ENCODE data around the gene MKRN2. TPM values are rescaled to one million over a fixed set of nuclear protein-coding genes. Genes with fewer than 3 reads are reported as not detected.

The MKRN2 gene
- total and polyA plus RNA-seq, 9 of the 15 experiments (the other 6 are each of a cell fraction or from before 2014, with no cell fraction given) = 29.4 to 63.2 (median 42.9) TPM

DNA sequence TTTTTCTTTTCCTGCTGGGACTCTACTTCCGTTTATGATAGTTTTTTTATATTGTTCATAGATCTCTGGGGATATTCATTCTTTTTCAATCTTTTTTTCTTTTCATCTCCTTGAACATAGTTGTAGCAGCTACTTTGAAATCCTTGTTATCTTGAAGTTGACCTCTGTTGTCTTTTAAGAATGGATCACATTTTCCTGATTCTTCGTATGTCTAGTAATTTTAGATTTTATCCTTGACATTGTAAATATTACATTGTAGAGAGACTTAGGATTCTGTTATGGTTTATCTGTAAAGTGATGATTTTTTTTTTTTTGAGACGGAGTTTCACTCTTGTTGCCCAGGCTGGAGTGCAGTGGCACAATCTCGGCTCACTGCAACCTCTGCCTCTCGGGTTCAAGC lies 20.5 kb downstream of the MKRN2 start (continued):
- TF ChIP-seq ZNF175 (CRISPR knock-in tag; IDR thresholded peaks at IDR 0.05; ENCODE audit: low read depth) = no peak

- H3K36me3 ChIP-seq (ENCODE audit: control insufficient read depth, insufficient read depth, low read length) = peaks cover 95% of the 10 kb centered on the region
- POLR2A ChIA-PET = interaction anchor here (0.6 to 1.5 kb wide), 6 partner anchors 8 to 119 kb away, joined by 3 to 6 read pairs (median 4); no protein-coding TSS in a partner anchor
These were observed 21.9 kb downstream of the MKRN2 start for GRCh38 chr3:12578742-12579141.

More at GRCh38 chr3:12578742-12579141, 21.9 kb downstream of the MKRN2 start:
- in situ Hi-C loops (cut with MboI) (no loop called here), intact Hi-C loops (cut with micrococcal nuclease) (no loop called here)
- FAIRE-seq = no peak
- H3K9me3 ChIP-seq (replicated peaks; ENCODE audit: control insufficient read depth, insufficient read depth, low read depth, low read length) = no peaks in the 10 kb centered on the region
- 64% methylated on average over 2 of the region's 2 CpGs for WGBS (ENCODE audit: insufficient coverage, low coverage, missing lambda C conversion rate)
- no peaks in the 10 kb centered on the region; a peak in 2 of 5 replicates for H3K4me1 ChIP-seq (replicated peaks in 1 of 2; ENCODE audit: control insufficient read depth in 2 of 2, insufficient read depth in 2 of 2, low read length in 2 of 2)
- TF ChIP-seq SMARCA5 (IDR thresholded peaks at IDR 0.05) (no peak), RFX7 (CRISPR knock-in tag; IDR thresholded peaks at IDR 0.05) (no peak), CTCF (IDR thresholded peaks at IDR 0.05 in 2 of 3, conservative IDR thresholded peaks at IDR 0.05 in 1 of 3; ENCODE audit: insufficient read depth in 2 of 3, low read depth in 1 of 3, low read length in 3 of 3) (peak in 2 of 3 experiments; percentile 10 to 28; a peak in 1 of 6 replicates), EHMT2 (IDR thresholded peaks at IDR 0.05) (no peak), CREB1 (IDR thresholded peaks at IDR 0.05) (no peak), CREB1 (CRISPR knock-in tag; IDR thresholded peaks at IDR 0.05) (no peak), TAF9B (IDR thresholded peaks at IDR 0.05; ENCODE audit: partially characterized antibody) (no peak), ZNF384 (IDR thresholded peaks at IDR 0.05; ENCODE audit: low read depth, low read length) (peak; percentile 43; the same call in 1 of the 2 replicates)
- TF ChIP-seq, protein P1, sequence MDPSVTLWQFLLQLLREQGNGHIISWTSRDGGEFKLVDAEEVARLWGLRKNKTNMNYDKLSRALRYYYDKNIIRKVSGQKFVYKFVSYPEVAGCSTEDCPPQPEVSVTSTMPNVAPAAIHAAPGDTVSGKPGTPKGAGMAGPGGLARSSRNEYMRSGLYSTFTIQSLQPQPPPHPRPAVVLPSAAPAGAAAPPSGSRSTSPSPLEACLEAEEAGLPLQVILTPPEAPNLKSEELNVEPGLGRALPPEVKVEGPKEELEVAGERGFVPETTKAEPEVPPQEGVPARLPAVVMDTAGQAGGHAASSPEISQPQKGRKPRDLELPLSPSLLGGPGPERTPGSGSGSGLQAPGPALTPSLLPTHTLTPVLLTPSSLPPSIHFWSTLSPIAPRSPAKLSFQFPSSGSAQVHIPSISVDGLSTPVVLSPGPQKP (CRISPR knock-in tag; IDR thresholded peaks at IDR 0.05) = no peak
- TF ChIP-seq, protein P2, sequence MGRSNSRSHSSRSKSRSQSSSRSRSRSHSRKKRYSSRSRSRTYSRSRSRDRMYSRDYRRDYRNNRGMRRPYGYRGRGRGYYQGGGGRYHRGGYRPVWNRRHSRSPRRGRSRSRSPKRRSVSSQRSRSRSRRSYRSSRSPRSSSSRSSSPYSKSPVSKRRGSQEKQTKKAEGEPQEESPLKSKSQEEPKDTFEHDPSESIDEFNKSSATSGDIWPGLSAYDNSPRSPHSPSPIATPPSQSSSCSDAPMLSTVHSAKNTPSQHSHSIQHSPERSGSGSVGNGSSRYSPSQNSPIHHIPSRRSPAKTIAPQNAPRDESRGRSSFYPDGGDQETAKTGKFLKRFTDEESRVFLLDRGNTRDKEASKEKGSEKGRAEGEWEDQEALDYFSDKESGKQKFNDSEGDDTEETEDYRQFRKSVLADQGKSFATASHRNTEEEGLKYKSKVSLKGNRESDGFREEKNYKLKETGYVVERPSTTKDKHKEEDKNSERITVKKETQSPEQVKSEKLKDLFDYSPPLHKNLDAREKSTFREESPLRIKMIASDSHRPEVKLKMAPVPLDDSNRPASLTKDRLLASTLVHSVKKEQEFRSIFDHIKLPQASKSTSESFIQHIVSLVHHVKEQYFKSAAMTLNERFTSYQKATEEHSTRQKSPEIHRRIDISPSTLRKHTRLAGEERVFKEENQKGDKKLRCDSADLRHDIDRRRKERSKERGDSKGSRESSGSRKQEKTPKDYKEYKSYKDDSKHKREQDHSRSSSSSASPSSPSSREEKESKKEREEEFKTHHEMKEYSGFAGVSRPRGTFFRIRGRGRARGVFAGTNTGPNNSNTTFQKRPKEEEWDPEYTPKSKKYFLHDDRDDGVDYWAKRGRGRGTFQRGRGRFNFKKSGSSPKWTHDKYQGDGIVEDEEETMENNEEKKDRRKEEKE (IDR thresholded peaks at IDR 0.05; ENCODE audit: borderline replicate concordance in 1 of 2, control insufficient read depth in 1 of 2, low read depth in 2 of 2, low read length in 1 of 2) = no peak
- H4K20me1 ChIP-seq (replicated peaks; ENCODE audit: control insufficient read depth, insufficient read depth, low read length) = peaks cover 8% of the 10 kb centered on the region; the same call in 1 of the 2 replicates
- H3K4me3 ChIP-seq = no peak overlapping the region
- peak in 2 of 4 experiments; percentile 54 to 56 for DNase-seq (ENCODE audit: extremely low read depth in 1 of 4, low spot score in 3 of 4)
- no peak overlapping the region for H3K9ac ChIP-seq (ENCODE audit: insufficient read depth in 1 of 2, low read depth in 2 of 2, low read length in 2 of 2)
- ATAC-seq = no peak
- BruUV-seq (replicated peaks) = no TSS peak
- H3K27me3 ChIP-seq (ENCODE audit: control insufficient read depth in 2 of 2, insufficient read depth in 2 of 2, low read length in 2 of 2) = no peaks in the 10 kb centered on the region
- H3K4me2 ChIP-seq (ENCODE audit: insufficient read depth, low read length) = no peak overlapping the region
- no peaks in the 10 kb centered on the region for H3K79me2 ChIP-seq (ENCODE audit: control insufficient read depth, insufficient read depth, low read length)
- CTCF ChIA-PET (ENCODE audit: low intra/inter-chr PET ratio) = interaction anchor here (0.7 to 0.8 kb wide), 2 partner anchors 102 to 289 kb away, joined by 3 to 5 read pairs; no protein-coding TSS in a partner anchor
- H3K9me1 ChIP-seq (ENCODE audit: control insufficient read depth, insufficient read depth, low read length) = no peaks in the 10 kb centered on the region
- no peak overlapping the region for H2AFZ ChIP-seq (ENCODE audit: low read depth, low read length)
- no peak overlapping the region for H3K27ac ChIP-seq (ENCODE audit: extremely low read depth, low read depth, low read length)
